B cell (primary cell): ENCODE measurements around the gene TREML2. TPM values are rescaled to one million over a fixed set of nuclear protein-coding genes. Genes with fewer than 3 reads are reported as not detected.

ENCODE experiments used
- ATAC-seq: fragments of 200-7000 bp; cut with Tn5 transposase; one replicate; pipeline ENCODE4 v1.10.0; 2021; ENCODE audit warnings: low read depth, mild to moderate bottlenecking, moderate number of reproducible peaks, moderate library complexity
- CTCF ChIA-PET: fragments of 350-600 bp; sonication (Branson Sonifier 250); formaldehyde crosslinking; loops from one replicate; lab custom pipeline; 2021; ENCODE audit warnings: antibody characterized with exemption, inconsistent platforms; lab: Charles Lee
- POLR2A ChIA-PET: fragments of 350-600 bp; sonication (Branson Sonifier 250); formaldehyde crosslinking; loops from one replicate; lab custom pipeline; 2021; ENCODE audit warnings: antibody characterized with exemption; lab: Charles Lee
- DNase-seq: peaks from one replicate; pipeline ENCODE4 v3.0.0; 2013
- H2AFZ ChIP-seq: 2 replicates; pipeline ENCODE4 v1.6.1; 2012; ENCODE audit warnings: mild to moderate bottlenecking, low read depth, low read length; ENCODE audit not compliant: insufficient read depth, poor library complexity, severe bottlenecking
- H3K27ac ChIP-seq, 2 donors: 1 replicate in 1 of 2; 2 replicates in 1 of 2; pipeline ENCODE4 v1.5.1; 2012 to 2013; ENCODE audit warnings: low read length in 2 of 2, mild to moderate bottlenecking in 2 of 2, moderate library complexity in 1 of 2
- H3K27me3 ChIP-seq, 4 experiments: fragments of 200-600 bp in 1 of 4; sonication (generic) in 1 of 4; replicated peaks in 1 of 4; 1 replicate in 2 of 4; 2 replicates in 2 of 4; pipeline versions ENCODE4 v1.6.1 to v1.7.0; 2013 to 2016; ENCODE audit warnings: low read length in 3 of 4, mild to moderate bottlenecking in 2 of 4, mixed read lengths in 1 of 4, moderate library complexity in 1 of 4; ENCODE audit not compliant: insufficient read depth in 4 of 4, control insufficient read depth in 3 of 4; ENCODE audit errors: control extremely low read depth in 1 of 4
- H3K36me3 ChIP-seq, 2 experiments: replicated peaks in 1 of 2; 1 replicate in 1 of 2; 2 replicates in 1 of 2; pipeline versions ENCODE4 v1.6.1 to v1.7.1; 2013; ENCODE audit warnings: low read length in 1 of 2; ENCODE audit not compliant: insufficient read depth in 2 of 2, control insufficient read depth in 1 of 2; ENCODE audit errors: control extremely low read depth in 1 of 2, extremely low read depth in 1 of 2
- H3K4me1 ChIP-seq, 2 donors: fragments of 200-600 bp in 1 of 2; sonication (generic) in 1 of 2; 1 replicate in 1 of 2; 2 replicates in 1 of 2; pipeline versions ENCODE4 v1.5.1 to v1.6.1; 2013 to 2017; ENCODE audit warnings: low read length in 2 of 2; ENCODE audit not compliant: control insufficient read depth in 2 of 2, insufficient read depth in 2 of 2
- H3K4me2 ChIP-seq: replicated peaks from 2 replicates; pipeline ENCODE3; 2012; ENCODE audit warnings: mild to moderate bottlenecking, low read depth, low read length; ENCODE audit not compliant: poor library complexity, severe bottlenecking
- H3K4me3 ChIP-seq, 5 experiments: fragments of 200-600 bp in 1 of 5; sonication (generic) in 1 of 5; 1 replicate in 3 of 5; 2 replicates in 2 of 5; pipeline versions ENCODE4 v1.5.1 to v1.7.0; 2011 to 2016; ENCODE audit warnings: low read length in 4 of 5, mild to moderate bottlenecking in 4 of 5, low read depth in 2 of 5, control low read depth in 1 of 5, moderate library complexity in 1 of 5; ENCODE audit not compliant: insufficient read depth in 1 of 5; ENCODE audit errors: control extremely low read depth in 1 of 5, extremely low read depth in 1 of 5
- H3K79me2 ChIP-seq: fragments of 200-600 bp; sonication (generic); one replicate; pipeline ENCODE4 v1.6.0; 2016; ENCODE audit warnings: low read length; ENCODE audit not compliant: control insufficient read depth, insufficient read depth
- H3K9ac ChIP-seq: fragments of 200-600 bp; sonication (generic); 2 replicates; pipeline ENCODE4 v1.6.1; 2017; ENCODE audit warnings: mild to moderate bottlenecking, low read length, moderate library complexity
- H3K9me3 ChIP-seq, 3 donors: one replicate each; pipeline versions ENCODE4 v1.6.1 to v1.7.1; 2013; ENCODE audit warnings: low read length in 2 of 3; ENCODE audit not compliant: control insufficient read depth in 2 of 3, insufficient read depth in 1 of 3; ENCODE audit errors: control extremely low read depth in 1 of 3
- H4K20me1 ChIP-seq: 2 replicates; pipeline ENCODE4 v1.6.0; 2012; ENCODE audit warnings: mild to moderate bottlenecking, low read length; ENCODE audit not compliant: insufficient read depth, control insufficient read depth, poor library complexity, severe bottlenecking
- H3K27ac Mint-ChIP-seq: one replicate; pipeline ENCODE4 v1.8.0; 2021; ENCODE audit warnings: mixed read lengths
- H3K27me3 Mint-ChIP-seq: one replicate; pipeline ENCODE4 v1.8.0; 2021; ENCODE audit warnings: mixed read lengths
- H3K4me1 Mint-ChIP-seq: one replicate; pipeline ENCODE4 v1.8.0; 2021; ENCODE audit warnings: mixed read lengths
- H3K4me3 Mint-ChIP-seq: one replicate; pipeline ENCODE4 v1.8.0; 2021; ENCODE audit warnings: mixed read lengths
- H3K9me3 Mint-ChIP-seq: one replicate; pipeline ENCODE4 v1.8.0; 2022; ENCODE audit warnings: mixed read lengths; ENCODE audit not compliant: insufficient read depth
- EZH2 ChIP-seq: IDR thresholded peaks from 2 replicates; pipeline ENCODE4 v1.6.1; 2012; ENCODE audit warnings: borderline replicate concordance, low read depth, mild to moderate bottlenecking, moderate library complexity, low read length; ENCODE audit not compliant: insufficient read depth, poor library complexity, severe bottlenecking
- WGBS: methylation state at CpG from one replicate; pipeline ENCODE4 v1.1.5; 2013; ENCODE audit warnings: missing lambda C conversion rate; ENCODE audit not compliant: insufficient coverage; 5-methylcytosine and 5-hydroxymethylcytosine counted together
- intact Hi-C: fragments of 100-400 bp; cut with micrococcal nuclease; formaldehyde crosslinking; loops from one replicate; pipeline ENCODE4 v1.10.0; 2022
- polyA plus RNA-seq: library from polyadenylated mRNA; depleted of rRNA; stranded (reverse); fragments of >200 nt; gene quantifications from 2 replicates; pipeline ENCODE4 v1.2.3, GENCODE V29; 2012
- total RNA-seq, 2 donors: library from RNA; stranded (reverse); fragments of 120-200 nt in 1 of 2; gene quantifications; 1 replicate in 1 of 2; 2 replicates in 1 of 2; pipeline versions ENCODE4 v1.2.3 to v1.2.4, GENCODE V29; 2013 to 2022
- TF ChIP-seq, protein P1 (sequence below): fragments of 200-600 bp; IDR thresholded peaks from one replicate; pipeline ENCODE4 v1.8.0; 2022; ENCODE audit warnings: antibody characterized with exemption, mild to moderate bottlenecking

Gene TREML2
- total and polyA plus RNA-seq, 2 donors (not counting 1 experiment from before 2014, with no cell fraction given) = 9.6 to 51.1 TPM

DNA sequence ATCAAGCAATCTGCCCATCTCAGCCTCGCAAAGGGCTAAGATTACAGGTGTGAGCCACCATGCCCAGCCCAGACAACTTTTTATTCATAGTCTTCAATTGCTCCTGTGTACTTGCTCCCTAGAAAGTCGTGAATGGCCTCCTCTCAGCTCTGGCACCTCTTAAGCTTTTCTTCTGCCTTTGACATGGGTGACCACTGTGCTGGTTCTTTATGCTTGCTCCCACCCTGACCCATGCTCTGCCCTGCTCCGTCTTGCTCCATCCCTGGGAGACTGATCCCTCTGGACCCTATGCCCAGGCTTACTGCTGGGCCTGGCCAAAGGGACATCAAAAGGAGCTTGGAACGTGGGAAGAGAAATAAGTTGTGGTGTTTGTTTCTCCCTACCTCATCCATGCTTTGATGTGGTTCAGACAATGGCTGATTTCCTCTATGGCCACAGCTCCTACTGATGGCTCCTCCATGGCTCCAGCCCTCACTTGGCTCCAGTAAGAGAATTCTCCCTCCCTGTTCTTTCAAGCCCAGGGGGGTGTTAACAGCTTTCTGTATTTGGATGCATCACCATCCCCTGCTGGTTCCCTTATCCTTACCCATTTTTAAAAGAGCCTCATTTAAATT, 30.3 kb downstream of the TREML2 start:
- no peak overlapping the region for H3K4me3 ChIP-seq
- H3K27ac ChIP-seq = no peak overlapping the region
- no peaks in the 10 kb centered on the region for H4K20me1 ChIP-seq
- peaks cover 5% of the 10 kb centered on the region for H3K4me1 Mint-ChIP-seq
- 92% methylated on average over 2 of the region's 4 CpGs for WGBS
- no peaks in the 10 kb centered on the region for H3K27me3 ChIP-seq
- no peaks in the 10 kb centered on the region for H3K4me1 ChIP-seq
- TF ChIP-seq, protein P1, sequence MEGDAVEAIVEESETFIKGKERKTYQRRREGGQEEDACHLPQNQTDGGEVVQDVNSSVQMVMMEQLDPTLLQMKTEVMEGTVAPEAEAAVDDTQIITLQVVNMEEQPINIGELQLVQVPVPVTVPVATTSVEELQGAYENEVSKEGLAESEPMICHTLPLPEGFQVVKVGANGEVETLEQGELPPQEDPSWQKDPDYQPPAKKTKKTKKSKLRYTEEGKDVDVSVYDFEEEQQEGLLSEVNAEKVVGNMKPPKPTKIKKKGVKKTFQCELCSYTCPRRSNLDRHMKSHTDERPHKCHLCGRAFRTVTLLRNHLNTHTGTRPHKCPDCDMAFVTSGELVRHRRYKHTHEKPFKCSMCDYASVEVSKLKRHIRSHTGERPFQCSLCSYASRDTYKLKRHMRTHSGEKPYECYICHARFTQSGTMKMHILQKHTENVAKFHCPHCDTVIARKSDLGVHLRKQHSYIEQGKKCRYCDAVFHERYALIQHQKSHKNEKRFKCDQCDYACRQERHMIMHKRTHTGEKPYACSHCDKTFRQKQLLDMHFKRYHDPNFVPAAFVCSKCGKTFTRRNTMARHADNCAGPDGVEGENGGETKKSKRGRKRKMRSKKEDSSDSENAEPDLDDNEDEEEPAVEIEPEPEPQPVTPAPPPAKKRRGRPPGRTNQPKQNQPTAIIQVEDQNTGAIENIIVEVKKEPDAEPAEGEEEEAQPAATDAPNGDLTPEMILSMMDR = no peak
- TF ChIP-seq EZH2 = no peak
- H3K27ac Mint-ChIP-seq = no peak overlapping the region
- no peak overlapping the region for H2AFZ ChIP-seq
- H3K79me2 ChIP-seq = no peaks in the 10 kb centered on the region
- POLR2A ChIA-PET = no interaction called here
- intact Hi-C loops = no loop called here
- H3K9me3 ChIP-seq = no peaks in the 10 kb centered on the region
- H3K9ac ChIP-seq = no peak overlapping the region
- DNase-seq (no peak), ATAC-seq (no peak)
- H3K4me2 ChIP-seq = no peak overlapping the region
- no peaks in the 10 kb centered on the region for H3K36me3 ChIP-seq
- no peak overlapping the region for H3K4me3 Mint-ChIP-seq
- CTCF ChIA-PET = interaction anchor here (0.9 kb wide), 1 partner anchor 12 kb away, joined by 4 read pairs; no protein-coding TSS in a partner anchor
- H3K27me3 Mint-ChIP-seq = peaks cover 8% of the 10 kb centered on the region
- no peaks in the 10 kb centered on the region for H3K9me3 Mint-ChIP-seq

DNA sequence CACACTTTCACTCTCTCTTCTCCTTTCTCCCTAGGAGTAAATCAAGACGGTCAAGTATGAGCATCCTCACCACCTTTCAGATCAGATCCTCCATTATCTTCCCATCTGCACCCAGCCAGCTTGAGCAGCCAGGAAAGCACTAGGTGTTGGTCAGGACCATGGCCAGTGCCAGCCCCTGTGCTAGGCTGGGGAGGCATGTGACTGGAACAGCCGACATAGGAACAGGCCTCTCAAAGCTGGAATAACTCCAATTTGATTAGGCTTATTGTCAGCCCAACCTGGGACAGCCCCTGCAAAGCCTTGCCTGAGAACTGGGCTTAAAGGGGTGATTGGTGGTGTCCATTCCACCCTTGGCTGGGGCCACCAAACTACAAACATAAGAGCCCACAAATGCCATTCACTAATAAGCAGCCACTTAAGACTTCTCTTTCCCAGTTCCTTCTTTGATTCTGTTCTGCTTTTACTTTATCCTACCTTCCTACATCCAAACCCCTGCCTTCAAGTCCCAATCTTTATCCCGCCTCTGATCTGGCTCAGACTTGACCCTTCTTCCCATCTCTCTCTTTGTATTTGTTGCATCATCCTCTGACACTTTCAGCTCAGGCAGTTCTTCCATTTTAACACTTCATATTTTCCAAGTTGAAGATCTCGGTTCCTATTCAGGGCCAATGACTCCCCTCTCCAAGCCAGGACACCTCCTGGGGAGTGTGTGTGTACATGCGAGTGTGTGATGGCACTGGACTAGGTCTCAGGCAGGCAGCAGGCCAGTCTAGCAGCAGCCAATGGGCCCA, 33.6 kb downstream of the TREML2 start:
- H3K4me2 ChIP-seq = no peak overlapping the region
- no peak overlapping the region for H2AFZ ChIP-seq
- H3K9ac ChIP-seq = no peak overlapping the region
- ChIA-PET POLR2A (no interaction called here), CTCF (interaction anchor here (1.2 kb wide), 1 partner anchor 9 kb away, joined by 3 read pairs; no protein-coding TSS in a partner anchor)
- no peaks in the 10 kb centered on the region for H3K79me2 ChIP-seq
- no peak overlapping the region for H3K4me3 ChIP-seq
- intact Hi-C loops = no loop called here
- Mint-ChIP-seq H3K4me3 (no peak overlapping the region), H3K27ac (no peak overlapping the region), H3K9me3 (no peaks in the 10 kb centered on the region), H3K27me3 (peaks cover 11% of the 10 kb centered on the region), H3K4me1 (peaks cover 8% of the 10 kb centered on the region)
- no peaks in the 10 kb centered on the region for H3K9me3 ChIP-seq
- WGBS = 76% methylated on average over 4 of the region's 5 CpGs
- H3K27me3 ChIP-seq = no peaks in the 10 kb centered on the region
- H3K4me1 ChIP-seq = peaks cover 2 to 7% of the 10 kb centered on the region in 2 donors
- no peaks in the 10 kb centered on the region for H3K36me3 ChIP-seq
- ATAC-seq = no peak
- H3K27ac ChIP-seq = no peak overlapping the region
- TF ChIP-seq, protein P1 = no peak
- TF ChIP-seq EZH2 = no peak
- DNase-seq = no peak
- no peaks in the 10 kb centered on the region for H4K20me1 ChIP-seq
